ENCODE measurements around the gene RAB28.

RAB28 gene

GRCh38 chr4:13484122-13484748 is at the start of gene RAB28:
Gene RAB28, minus strand, starts transcription at chr4:13484340.
- DNase-seq (ENCODE audit: low read depth, low spot score) = peak; percentile 87

- DNase-seq (ENCODE audit: low read depth, low spot score) = no peak
Measured at GRCh38 chr4:13531625-13531998, 47.5 kb upstream of the RAB28 start.

- DNase-seq (ENCODE audit: low read depth, low spot score) = no peak
Measured at GRCh38 chr4:13530823-13531624, 46.9 kb upstream of the RAB28 start.

- no peak for DNase-seq (ENCODE audit: low read depth, low spot score)
Measured at GRCh38 chr4:13529128-13529919, 45.2 kb upstream of the RAB28 start.

- no peak for DNase-seq (ENCODE audit: low read depth, low spot score)
Measured at GRCh38 chr4:13528821-13529127, 44.6 kb upstream of the RAB28 start.

GRCh38 chr4:13527981-13528820 is 44.1 kb upstream of the RAB28 start:
- no peak for DNase-seq (ENCODE audit: low read depth, low spot score)

- no peak for DNase-seq (ENCODE audit: low read depth, low spot score)
Measured at GRCh38 chr4:13527192-13527980, 43.2 kb upstream of the RAB28 start.

GRCh38 chr4:13526658-13527057 is 42.5 kb upstream of the RAB28 start:
- no peak for DNase-seq (ENCODE audit: low read depth, low spot score)

- DNase-seq (ENCODE audit: low read depth, low spot score) = no peak
Measured at GRCh38 chr4:13525606-13526281, 41.6 kb upstream of the RAB28 start.

- DNase-seq (ENCODE audit: low read depth, low spot score) = no peak
Measured at GRCh38 chr4:13524504-13525243, 40.5 kb upstream of the RAB28 start.

- no peak for DNase-seq (ENCODE audit: low read depth, low spot score)
Measured at GRCh38 chr4:13523591-13524503, 39.7 kb upstream of the RAB28 start.

- DNase-seq (ENCODE audit: low read depth, low spot score) = no peak
Measured at GRCh38 chr4:13523105-13523477, 39.0 kb upstream of the RAB28 start.

GRCh38 chr4:13522282-13523104 is 38.4 kb upstream of the RAB28 start:
- DNase-seq (ENCODE audit: low read depth, low spot score) = no peak

GRCh38 chr4:13521047-13521446 is 36.9 kb upstream of the RAB28 start:
- no peak for DNase-seq (ENCODE audit: low read depth, low spot score)

GRCh38 chr4:13516315-13516860 is 32.2 kb upstream of the RAB28 start:
- DNase-seq (ENCODE audit: low read depth, low spot score) = no peak

- DNase-seq (ENCODE audit: low read depth, low spot score) = no peak
Measured at GRCh38 chr4:13515268-13515667, 31.1 kb upstream of the RAB28 start.

GRCh38 chr4:13514722-13515121 is 30.6 kb upstream of the RAB28 start:
- DNase-seq (ENCODE audit: low read depth, low spot score) = no peak

All from activated CD4-positive, CD25-positive, alpha-beta regulatory T cell treated with anti-CD3 and anti-CD28 coated beads, Interleukin-2, amount 50 U/mL, for 16 hours (primary cell).